Measurements from ENCODE around the gene IGSF9. TPM values are rescaled to one million over a fixed set of nuclear protein-coding genes. Genes with fewer than 3 reads are reported as not detected.

IGSF9 gene
- total and polyA plus RNA-seq, 10 of the 15 experiments (the other 5 are each of a cell fraction or from before 2014, with no cell fraction given), result 0.04 to 0.07 TPM; not detected in 8

DNA sequence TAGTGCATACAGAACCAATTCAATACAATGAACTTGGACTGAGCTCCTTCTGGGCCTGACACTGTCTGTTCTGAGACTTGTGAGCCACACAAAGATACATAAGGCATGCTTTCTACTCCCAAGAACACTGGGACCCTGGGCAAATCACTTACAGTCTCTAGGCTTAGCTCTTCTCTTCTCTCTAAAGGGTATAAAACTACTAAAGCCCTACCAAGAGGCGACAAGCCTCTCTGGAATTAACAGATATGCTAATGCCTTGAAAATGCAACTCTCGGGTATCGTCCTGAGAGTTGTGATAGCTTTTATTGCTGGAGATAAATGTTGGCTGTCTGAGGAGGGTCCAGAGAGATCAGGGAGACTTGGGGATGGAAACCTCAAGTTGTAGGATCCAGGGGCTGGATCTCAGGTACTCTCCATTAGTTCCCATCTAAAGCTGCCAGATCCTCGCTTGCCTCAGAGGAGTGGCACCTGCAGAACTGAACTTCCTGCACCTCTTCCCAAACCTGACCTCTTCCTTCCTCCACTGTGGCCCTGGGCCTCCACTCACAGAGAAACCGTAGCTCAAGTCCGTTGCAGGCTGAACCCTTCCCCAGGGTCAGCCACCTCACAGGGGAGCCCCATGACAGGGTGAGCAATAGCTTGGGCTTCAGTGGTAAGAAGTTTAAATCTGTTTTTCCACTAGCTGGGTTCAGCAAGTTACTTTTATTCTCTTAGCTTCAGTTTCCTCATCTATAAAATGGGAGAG lies 33.9 kb downstream of the IGSF9 start:
- Histone ChIP-seq H3K4me3 (no peak overlapping the region), H3K9ac (ENCODE audit: control insufficient read depth, insufficient read depth, low read length) (peak overlapping the region; percentile 15; the same call in 1 of the 2 replicates), H3K27me3 (replicated peaks in 1 of 2; ENCODE audit: control insufficient read depth in 2 of 2, insufficient read depth in 2 of 2, low read length in 1 of 2) (no peaks in the 10 kb centered on the region), H4K20me1 (ENCODE audit: control insufficient read depth, insufficient read depth) (no peaks in the 10 kb centered on the region), H3K36me3 (ENCODE audit: control insufficient read depth in 2 of 2, insufficient read depth in 2 of 2, low read length in 1 of 2) (no peaks in the 10 kb centered on the region; a peak in 2 of 4 replicates), H3K4me2 (ENCODE audit: control insufficient read depth, insufficient read depth) (peak overlapping the region; percentile 19; the same call in 1 of the 2 replicates), H3K9me3 (replicated peaks; ENCODE audit: control insufficient read depth, insufficient read depth, low read length) (no peaks in the 10 kb centered on the region), H3K27ac (ENCODE audit: control insufficient read depth, insufficient read depth) (peak overlapping the region; percentile 55), H3K79me2 (ENCODE audit: control insufficient read depth, insufficient read depth, low read length) (no peaks in the 10 kb centered on the region; the same call in 1 of the 2 replicates), H2AFZ (ENCODE audit: control insufficient read depth, low read depth, low read length) (peak overlapping the region; percentile 40; the same call in 1 of the 2 replicates), H3K4me1 (ENCODE audit: control insufficient read depth, insufficient read depth, low read length) (peaks cover 26% of the 10 kb centered on the region)
- intact Hi-C loops (cut with micrococcal nuclease; ENCODE audit: unreplicated experiment), result no loop called here
- TF ChIP-seq, protein P1, sequence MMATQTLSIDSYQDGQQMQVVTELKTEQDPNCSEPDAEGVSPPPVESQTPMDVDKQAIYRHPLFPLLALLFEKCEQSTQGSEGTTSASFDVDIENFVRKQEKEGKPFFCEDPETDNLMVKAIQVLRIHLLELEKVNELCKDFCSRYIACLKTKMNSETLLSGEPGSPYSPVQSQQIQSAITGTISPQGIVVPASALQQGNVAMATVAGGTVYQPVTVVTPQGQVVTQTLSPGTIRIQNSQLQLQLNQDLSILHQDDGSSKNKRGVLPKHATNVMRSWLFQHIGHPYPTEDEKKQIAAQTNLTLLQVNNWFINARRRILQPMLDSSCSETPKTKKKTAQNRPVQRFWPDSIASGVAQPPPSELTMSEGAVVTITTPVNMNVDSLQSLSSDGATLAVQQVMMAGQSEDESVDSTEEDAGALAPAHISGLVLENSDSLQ (IDR thresholded peaks at IDR 0.05), result no peak
- no peak for TF ChIP-seq ZBED1 (IDR thresholded peaks at IDR 0.05; ENCODE audit: borderline replicate concordance)
- TF ChIP-seq STAT3 (IDR thresholded peaks at IDR 0.05; ENCODE audit: low read depth, low read length), result no peak
- TF ChIP-seq STAT1 (conservative IDR thresholded peaks at IDR 0.05), result no peak
- no peak for FAIRE-seq
- CTCF ChIA-PET, result interaction anchor here (1.0 kb wide), 1 partner anchor 135 kb away, joined by 5 read pairs; no protein-coding TSS in a partner anchor
- in situ Hi-C loops (cut with MboI), result no loop called here
- RAD21 ChIA-PET (ENCODE audit: unreplicated experiment), result interaction anchor here (1.2 kb wide), 1 partner anchor 96 kb away, joined by 5 read pairs; no protein-coding TSS in a partner anchor
- SMC1A ChIA-PET (ENCODE audit: uncharacterized antibody, unreplicated experiment), result interaction anchor here (1.0 kb wide), 1 partner anchor 15 kb away, joined by 4 read pairs; no protein-coding TSS in a partner anchor
- DNase-seq (ENCODE audit: low read depth, low spot score), result no peak
- no TSS peak for BruUV-seq (replicated peaks)
- POLR2A ChIA-PET, result interaction anchor here (0.9 kb wide), 1 partner anchor 11 kb away, joined by 3 read pairs; no protein-coding TSS in a partner anchor
- ATAC-seq, result no peak
- WGBS (ENCODE audit: insufficient coverage, insufficient replicate concordance, low lambda C conversion rate, missing lambda C conversion rate), result 45% methylated on average over 6 of the region's 6 CpGs
